Measurements from ENCODE around the gene RNASEL.

RNASEL gene

DNA sequence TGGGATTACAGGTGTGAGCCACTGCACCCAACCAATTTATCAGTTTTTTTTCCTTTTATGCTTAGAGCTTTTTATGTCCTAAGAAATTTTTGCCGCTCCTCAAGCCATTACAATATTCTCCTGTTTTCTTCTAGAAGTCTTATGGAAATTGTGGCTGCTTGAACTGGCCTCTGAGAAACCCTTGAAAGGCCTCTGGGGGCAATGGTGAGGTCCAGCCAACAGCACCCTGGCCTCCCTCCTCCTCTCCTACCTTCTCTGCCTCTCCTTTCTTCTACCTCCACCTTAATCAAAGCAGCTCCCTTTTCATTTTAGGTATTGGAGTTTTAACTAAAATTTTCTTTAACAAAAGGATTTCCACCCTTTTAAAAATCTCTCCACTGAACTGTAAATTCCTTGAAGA is 39.6 kb upstream of the RNASEL start:
- no peak for TF ChIP-seq CTCF (IDR thresholded peaks at IDR 0.05; ENCODE audit: low read depth, low read length)
- no peak for DNase-seq (ENCODE audit: low read depth, low spot score)
- no peak overlapping the region for H3K4me3 ChIP-seq (ENCODE audit: low read depth, low read length)
- in situ Hi-C loops (cut with HindIII; ENCODE audit: low sequenced_read_pairs): no loop called here

DNA sequence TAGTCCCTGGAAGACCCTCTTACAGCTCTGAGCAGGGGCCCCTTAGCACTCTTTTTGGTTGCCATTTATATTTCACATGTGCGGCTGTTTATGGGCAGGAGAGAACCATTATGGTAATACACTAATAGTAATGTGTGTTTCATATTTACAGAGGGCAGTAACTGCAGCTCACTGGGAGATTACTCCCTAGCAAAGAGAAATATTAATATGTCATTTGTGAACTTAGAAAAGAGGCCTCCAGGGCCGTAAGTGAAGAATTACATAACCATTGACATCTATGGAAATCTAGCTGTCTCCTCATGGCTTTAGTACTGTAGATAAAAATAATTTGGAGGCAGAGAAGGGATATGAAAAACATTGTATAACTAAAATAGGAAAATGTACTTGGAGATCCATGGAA is 38.6 kb upstream of the RNASEL start:
- TF ChIP-seq CTCF (IDR thresholded peaks at IDR 0.05; ENCODE audit: low read depth, low read length): no peak

DNA sequence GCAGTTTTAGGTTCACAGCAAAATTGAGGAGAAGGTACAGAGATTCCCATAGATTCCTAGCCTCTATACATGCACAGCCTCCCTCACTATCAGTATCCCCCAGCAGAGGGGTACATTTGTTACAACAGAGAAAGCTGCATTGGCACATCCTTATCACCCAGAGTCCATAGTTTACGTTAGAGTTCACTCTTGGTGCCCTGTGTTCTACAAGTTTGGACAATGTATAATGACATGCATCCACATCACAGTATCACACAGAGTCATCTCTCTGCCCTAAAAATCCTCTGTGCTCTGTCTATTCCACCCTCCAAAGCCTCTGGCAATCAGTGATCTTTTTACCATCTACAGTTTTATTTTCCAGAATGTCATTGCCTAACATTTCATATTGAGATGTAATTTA is 37.5 kb upstream of the RNASEL start:
- no peak for DNase-seq (ENCODE audit: low read depth, low spot score)
- no peak for TF ChIP-seq CTCF (IDR thresholded peaks at IDR 0.05; ENCODE audit: low read depth, low read length)
- H3K4me3 ChIP-seq (ENCODE audit: low read depth, low read length): no peak overlapping the region
- in situ Hi-C loops (cut with HindIII; ENCODE audit: low sequenced_read_pairs): no loop called here

More for the DNA sequence above, 38.6 kb upstream of the RNASEL start:
- H3K4me3 ChIP-seq (ENCODE audit: low read depth, low read length): no peak overlapping the region
- DNase-seq (ENCODE audit: low read depth, low spot score): no peak
- in situ Hi-C loops (cut with HindIII; ENCODE audit: low sequenced_read_pairs): no loop called here

- in situ Hi-C loops (cut with HindIII; ENCODE audit: low sequenced_read_pairs): no loop called here
- no peak for DNase-seq (ENCODE audit: low read depth, low spot score)
- no peak for TF ChIP-seq CTCF (IDR thresholded peaks at IDR 0.05; ENCODE audit: low read depth, low read length)
- no peak overlapping the region for H3K4me3 ChIP-seq (ENCODE audit: low read depth, low read length)
These were observed 36.9 kb upstream of the RNASEL start for GRCh38 chr1:182625719-182626504.

GRCh38 chr1:182625024-182625423 is 36.0 kb upstream of the RNASEL start:
- no peak for DNase-seq (ENCODE audit: low read depth, low spot score)
- in situ Hi-C loops (cut with HindIII; ENCODE audit: low sequenced_read_pairs): no loop called here
- H3K4me3 ChIP-seq (ENCODE audit: low read depth, low read length): no peak overlapping the region
- TF ChIP-seq CTCF (IDR thresholded peaks at IDR 0.05; ENCODE audit: low read depth, low read length): no peak

GRCh38 chr1:182624577-182624976 is 35.5 kb upstream of the RNASEL start:
- in situ Hi-C loops (cut with HindIII; ENCODE audit: low sequenced_read_pairs): no loop called here

More at GRCh38 chr1:182624577-182624976, 35.5 kb upstream of the RNASEL start:
- H3K4me3 ChIP-seq (ENCODE audit: low read depth, low read length): no peak overlapping the region
- TF ChIP-seq CTCF (IDR thresholded peaks at IDR 0.05; ENCODE audit: low read depth, low read length): no peak
- no peak for DNase-seq (ENCODE audit: low read depth, low spot score)

All from astrocyte of the spinal cord (primary cell).